ENCODE results near the gene GPR15.
A peak's percentile ranks its signal among the peaks of the same experiment; 100 is the strongest.

Gene GPR15

GRCh38 chr3:98513736-98514135, 18.0 kb upstream of the GPR15 start:
- Histone ChIP-seq H3K36me3 (ENCODE audit: control insufficient read depth, low read depth, low read length) (peaks cover 30% of the 10 kb centered on the region), H3K9me3 (ENCODE audit: control insufficient read depth, low read depth, low read length) (no peaks in the 10 kb centered on the region), H3K4me1 (ENCODE audit: control insufficient read depth, low read depth, low read length) (no peaks in the 10 kb centered on the region), H3K4me3 (ENCODE audit: low read length) (no peak overlapping the region), H3K27ac (ENCODE audit: low read length) (no peak overlapping the region), H3K9ac (ENCODE audit: low read length) (no peak overlapping the region), H3K27me3 (ENCODE audit: control insufficient read depth, insufficient read depth, low read length) (no peaks in the 10 kb centered on the region)

- H3K27ac ChIP-seq (ENCODE audit: low read length) = no peak overlapping the region
- H3K4me1 ChIP-seq (ENCODE audit: control insufficient read depth, low read depth, low read length) = no peaks in the 10 kb centered on the region
- H3K9ac ChIP-seq (ENCODE audit: low read length) = no peak overlapping the region
- no peaks in the 10 kb centered on the region for H3K9me3 ChIP-seq (ENCODE audit: control insufficient read depth, low read depth, low read length)
- peaks cover 31% of the 10 kb centered on the region for H3K36me3 ChIP-seq (ENCODE audit: control insufficient read depth, low read depth, low read length)
- H3K27me3 ChIP-seq (ENCODE audit: control insufficient read depth, insufficient read depth, low read length) = no peaks in the 10 kb centered on the region
- H3K4me3 ChIP-seq (ENCODE audit: low read length) = no peak overlapping the region
Observed at GRCh38 chr3:98514948-98515347, 16.8 kb upstream of the GPR15 start.

- H3K9ac ChIP-seq (ENCODE audit: low read length) = no peak overlapping the region
- no peaks in the 10 kb centered on the region for H3K9me3 ChIP-seq (ENCODE audit: control insufficient read depth, low read depth, low read length)
- H3K27me3 ChIP-seq (ENCODE audit: control insufficient read depth, insufficient read depth, low read length) = no peaks in the 10 kb centered on the region
- H3K36me3 ChIP-seq (ENCODE audit: control insufficient read depth, low read depth, low read length) = peaks cover 31% of the 10 kb centered on the region
- H3K4me1 ChIP-seq (ENCODE audit: control insufficient read depth, low read depth, low read length) = peaks cover 8% of the 10 kb centered on the region
- H3K4me3 ChIP-seq (ENCODE audit: low read length) = no peak overlapping the region
- no peak overlapping the region for H3K27ac ChIP-seq (ENCODE audit: low read length)
Observed at GRCh38 chr3:98518816-98519215, 13.0 kb upstream of the GPR15 start.

- Histone ChIP-seq H3K27me3 (ENCODE audit: control insufficient read depth, insufficient read depth, low read length) (no peaks in the 10 kb centered on the region), H3K27ac (ENCODE audit: low read length) (no peak overlapping the region), H3K4me1 (ENCODE audit: control insufficient read depth, low read depth, low read length) (peaks cover 8% of the 10 kb centered on the region), H3K4me3 (ENCODE audit: low read length) (no peak overlapping the region), H3K36me3 (ENCODE audit: control insufficient read depth, low read depth, low read length) (peaks cover 29% of the 10 kb centered on the region), H3K9me3 (ENCODE audit: control insufficient read depth, low read depth, low read length) (no peaks in the 10 kb centered on the region), H3K9ac (ENCODE audit: low read length) (no peak overlapping the region)
Observed at GRCh38 chr3:98519351-98519750, 12.4 kb upstream of the GPR15 start.

- peak overlapping the region; percentile 86 for H3K9ac ChIP-seq (ENCODE audit: low read length)
- H3K9me3 ChIP-seq (ENCODE audit: control insufficient read depth, low read depth, low read length) = no peaks in the 10 kb centered on the region
- H3K36me3 ChIP-seq (ENCODE audit: control insufficient read depth, low read depth, low read length) = peaks cover 12% of the 10 kb centered on the region
- H3K27ac ChIP-seq (ENCODE audit: low read length) = peak overlapping the region; percentile 83
- peaks cover 8% of the 10 kb centered on the region for H3K4me1 ChIP-seq (ENCODE audit: control insufficient read depth, low read depth, low read length)
- peak overlapping the region; percentile 95 for H3K4me3 ChIP-seq (ENCODE audit: low read length)
- no peaks in the 10 kb centered on the region for H3K27me3 ChIP-seq (ENCODE audit: control insufficient read depth, insufficient read depth, low read length)
Observed at GRCh38 chr3:98521897-98522543, 9.8 kb upstream of the GPR15 start.

- peak within 1 kb of the TSS; percentile 83 for H3K27ac ChIP-seq (ENCODE audit: low read length)
- peak within 1 kb of the TSS; percentile 95 for H3K4me3 ChIP-seq (ENCODE audit: low read length)
- H3K9me3 ChIP-seq (ENCODE audit: control insufficient read depth, low read depth, low read length) = no peaks in the 10 kb centered on the region
- H3K9ac ChIP-seq (ENCODE audit: low read length) = peak within 1 kb of the TSS; percentile 86
- peaks cover 10% of the 10 kb centered on the region for H3K36me3 ChIP-seq (ENCODE audit: control insufficient read depth, low read depth, low read length)
- peaks cover 8% of the 10 kb centered on the region for H3K4me1 ChIP-seq (ENCODE audit: control insufficient read depth, low read depth, low read length)
- H3K27me3 ChIP-seq (ENCODE audit: control insufficient read depth, insufficient read depth, low read length) = no peaks in the 10 kb centered on the region
Observed at GRCh38 chr3:98522544-98523281, 9.1 kb upstream of the GPR15 start, which contains the start of gene CLDND1. CLDND1 (minus strand) TSS chr3:98522902; CDS start chr3:98521424, 1,478 bp downstream.

- no peak overlapping the region for H3K4me3 ChIP-seq (ENCODE audit: low read length)
Observed at GRCh38 chr3:98525494-98525893, 6.3 kb upstream of the GPR15 start.

GRCh38 chr3:98528474-98529346, 3.1 kb upstream of the GPR15 start:
- Histone ChIP-seq H3K27me3 (ENCODE audit: control insufficient read depth, insufficient read depth, low read length) (no peaks in the 10 kb centered on the region), H3K9ac (ENCODE audit: low read length) (no peak overlapping the region), H3K27ac (ENCODE audit: low read length) (no peak overlapping the region), H3K36me3 (ENCODE audit: control insufficient read depth, low read depth, low read length) (no peaks in the 10 kb centered on the region), H3K9me3 (ENCODE audit: control insufficient read depth, low read depth, low read length) (no peaks in the 10 kb centered on the region), H3K4me3 (ENCODE audit: low read length) (no peak overlapping the region), H3K4me1 (ENCODE audit: control insufficient read depth, low read depth, low read length) (no peaks in the 10 kb centered on the region)

More at GRCh38 chr3:98525494-98525893, 6.3 kb upstream of the GPR15 start:
- Histone ChIP-seq H3K27ac (ENCODE audit: low read length) (no peak overlapping the region), H3K9me3 (ENCODE audit: control insufficient read depth, low read depth, low read length) (no peaks in the 10 kb centered on the region), H3K27me3 (ENCODE audit: control insufficient read depth, insufficient read depth, low read length) (no peaks in the 10 kb centered on the region), H3K9ac (ENCODE audit: low read length) (no peak overlapping the region), H3K36me3 (ENCODE audit: control insufficient read depth, low read depth, low read length) (no peaks in the 10 kb centered on the region), H3K4me1 (ENCODE audit: control insufficient read depth, low read depth, low read length) (peaks cover 8% of the 10 kb centered on the region)

GRCh38 chr3:98529856-98530459, 1.8 kb upstream of the GPR15 start:
- H3K9ac ChIP-seq (ENCODE audit: low read length) = no peak overlapping the region
- no peaks in the 10 kb centered on the region for H3K4me1 ChIP-seq (ENCODE audit: control insufficient read depth, low read depth, low read length)
- no peaks in the 10 kb centered on the region for H3K9me3 ChIP-seq (ENCODE audit: control insufficient read depth, low read depth, low read length)
- H3K36me3 ChIP-seq (ENCODE audit: control insufficient read depth, low read depth, low read length) = no peaks in the 10 kb centered on the region
- no peaks in the 10 kb centered on the region for H3K27me3 ChIP-seq (ENCODE audit: control insufficient read depth, insufficient read depth, low read length)
- no peak overlapping the region for H3K4me3 ChIP-seq (ENCODE audit: low read length)
- H3K27ac ChIP-seq (ENCODE audit: low read length) = no peak overlapping the region

- Histone ChIP-seq H3K27me3 (ENCODE audit: control insufficient read depth, insufficient read depth, low read length) (no peaks in the 10 kb centered on the region), H3K36me3 (ENCODE audit: control insufficient read depth, low read depth, low read length) (no peaks in the 10 kb centered on the region), H3K9me3 (ENCODE audit: control insufficient read depth, low read depth, low read length) (no peaks in the 10 kb centered on the region), H3K4me3 (ENCODE audit: low read length) (no peak overlapping the region), H3K27ac (ENCODE audit: low read length) (no peak overlapping the region), H3K9ac (ENCODE audit: low read length) (no peak overlapping the region), H3K4me1 (ENCODE audit: control insufficient read depth, low read depth, low read length) (no peaks in the 10 kb centered on the region)
Observed at GRCh38 chr3:98530676-98531075, 1.1 kb upstream of the GPR15 start.

GRCh38 chr3:98532275-98532637, 478 bp downstream of the GPR15 start:
- Histone ChIP-seq H3K9ac (ENCODE audit: low read length) (no peak overlapping the region), H3K36me3 (ENCODE audit: control insufficient read depth, low read depth, low read length) (no peaks in the 10 kb centered on the region), H3K27ac (ENCODE audit: low read length) (no peak overlapping the region), H3K4me1 (ENCODE audit: control insufficient read depth, low read depth, low read length) (no peaks in the 10 kb centered on the region), H3K9me3 (ENCODE audit: control insufficient read depth, low read depth, low read length) (no peaks in the 10 kb centered on the region), H3K4me3 (ENCODE audit: low read length) (no peak overlapping the region), H3K27me3 (ENCODE audit: control insufficient read depth, insufficient read depth, low read length) (no peaks in the 10 kb centered on the region)
